Right lobe of liver (tissue), 6 donors: Measurements from ENCODE around the gene HABP4. TPM values are rescaled to one million over a fixed set of nuclear protein-coding genes. Genes with fewer than 3 reads are reported as not detected.

ENCODE experiments used
- ATAC-seq, 4 donors: fragments of 200-7000 bp; cut with Tn5 transposase; one replicate each; pipeline ENCODE4 v1.9.1; 2020; ENCODE audit warnings: mild to moderate bottlenecking in 4 of 4, moderate library complexity in 4 of 4
- DNase-seq, 3 donors: peaks; one replicate each; pipeline ENCODE4 v3.0.0-alpha.2; 2020
- H3K27ac ChIP-seq, 3 donors: fragments of 200-600 bp; one replicate each; pipeline ENCODE4 v1.8.0; 2022
- H3K27me3 ChIP-seq, 2 donors: fragments of 200-600 bp; one replicate each; pipeline ENCODE4 v1.8.0; 2022
- H3K36me3 ChIP-seq, 4 donors: fragments of 200-600 bp; sonication (generic) in 1 of 4; one replicate each; pipeline versions ENCODE4 v1.5.1 to v1.8.0; 2017 to 2022; ENCODE audit warnings: control low read depth in 1 of 4
- H3K4me1 ChIP-seq, 4 donors: fragments of 200-600 bp; sonication (generic) in 1 of 4; one replicate each; pipeline versions ENCODE4 v1.5.1 to v1.8.0; 2017 to 2022; ENCODE audit warnings: control low read depth in 1 of 4
- H3K4me3 ChIP-seq, 3 donors: fragments of 200-600 bp; one replicate each; pipeline ENCODE4 v1.8.0; 2022
- H3K9me3 ChIP-seq, 4 donors: fragments of 200-600 bp; sonication (generic) in 1 of 4; one replicate each; pipeline versions ENCODE4 v1.5.1 to v1.8.0; 2017 to 2022; ENCODE audit warnings: control low read depth in 1 of 4
- CTCF ChIP-seq, 4 donors: fragments of 200-600 bp in 3 of 4; fragments of 450-650 bp in 1 of 4; IDR thresholded peaks; one replicate each; pipeline versions ENCODE4 v1.5.1 to v1.8.0; 2016 to 2022; ENCODE audit warnings: antibody characterized with exemption in 4 of 4, mild to moderate bottlenecking in 2 of 4
- POLR2A ChIP-seq: fragments of 450-650 bp; IDR thresholded peaks from one replicate; pipeline ENCODE4 v1.6.1; 2017; ENCODE audit warnings: antibody characterized with exemption, mild to moderate bottlenecking
- WGBS: methylation state at CpG from one replicate; pipeline ENCODE4 v1.1.6; 2018; ENCODE audit warnings: low coverage, low lambda C conversion rate; ENCODE audit not compliant: insufficient coverage; ENCODE audit errors: missing lambda C conversion rate; 5-methylcytosine and 5-hydroxymethylcytosine counted together
- intact Hi-C, 2 donors: fragments of 100-400 bp; cut with DNase I; formaldehyde crosslinking; loops; one replicate each; pipeline versions ENCODE4 v1.11.2 to v1.14.1; 2022
- total RNA-seq, 6 experiments: library from RNA; depleted of rRNA in 2 of 6; stranded (reverse); fragments of >200 nt in 2 of 6; fragmentation: NEBNext Ultra II Directional in 3 of 6; extraction: Animal tissue kit (Norgen Biotek cat#: 25700) in 3 of 6; gene quantifications; one replicate each; pipeline versions ENCODE4 v1.1.0 to v1.2.4, GENCODE V29; 2016 to 2023
- donor health status: DM: no; HTN: yes; CAD: no.
- donor health status: DM: no; HTN: no; CAD: no.
- donor health status: DM: no; HTN: no; CAD: no.
- donor health status: DM: no; HTN: yes; CAD: no.
- donor health status: DM: no; HTN: yes; CAD: no.

The HABP4 gene
- total RNA-seq, 6 experiments from 2014 or later: 1.4 to 6.2 (median 4.7) TPM

- ATAC-seq (no peak), DNase-seq (no peak)
- H3K27me3 ChIP-seq: no peaks in the 10 kb centered on the region
- H3K27ac ChIP-seq: no peak overlapping the region
- H3K36me3 ChIP-seq: peaks cover 0 to 13% (median 0%) of the 10 kb centered on the region in 4 donors
- TF ChIP-seq CTCF (IDR thresholded peaks at IDR 0.05) (no peak), POLR2A (no peak)
- no peak overlapping the region for H3K4me3 ChIP-seq
- no peaks in the 10 kb centered on the region for H3K9me3 ChIP-seq
- intact Hi-C loops: no loop called here
- 96% methylated on average over 3 of the region's 3 CpGs for WGBS
- no peaks in the 10 kb centered on the region for H3K4me1 ChIP-seq
Measured at GRCh38 chr9:96540106-96540505, 90.1 kb downstream of the HABP4 start.

Other genes starting within 250 kb of the HABP4 start
- 1 to 10 TPM in 4 of 6 experiments, not detected in 2; 1.8 to 4.4 (median 3.1) TPM for gene HSD17B3, start 148.0 kb upstream of the HABP4 start, total RNA-seq
- gene SLC35D2, start 66.5 kb upstream of the HABP4 start, total RNA-seq: 10 to 100 TPM; 28.9 to 48.1 (median 34.3) TPM
- gene ZNF367, start 31.8 kb upstream of the HABP4 start, total RNA-seq: 1 to 10 TPM in 5 of 6 experiments, under 1 TPM in 1; 0.73 to 9.2 (median 2.6) TPM
- 10 to 100 TPM; 13.7 to 38.0 (median 25.7) TPM for gene CDC14B, start 169.7 kb downstream of the HABP4 start, total RNA-seq
- gene PRXL2C, start 205.1 kb downstream of the HABP4 start, total RNA-seq: 10 to 100 TPM in 1 of 6 experiments, 1 to 10 TPM in 5; 2.9 to 10.7 (median 5.6) TPM